Right ventricle myocardium inferior (tissue), 1 donor: ENCODE measurements around the gene CORO7. TPM values are rescaled to one million over a fixed set of nuclear protein-coding genes. Genes with fewer than 3 reads are reported as not detected.
A peak's percentile ranks its signal among the peaks of the same experiment; 100 is the strongest.
"Not testable (repeated sequence)": the region's sequence is repeated elsewhere in the genome, so short reads cannot be mapped to it uniquely, and the experiment has no call there.

Experiments used
- ATAC-seq: fragments of 200-7000 bp; cut with Tn5 transposase; one replicate; pipeline ENCODE4 v1.9.1; 2020; ENCODE audit warnings: mild to moderate bottlenecking, moderate library complexity
- DNase-seq: peaks from one replicate; pipeline ENCODE4 v3.0.0; 2021; ENCODE audit errors: missing footprints
- intact Hi-C: fragments of 100-400 bp; cut with DNase I; formaldehyde crosslinking; loops from one replicate; pipeline ENCODE4 v1.11.0; 2022
- total RNA-seq: library from RNA; stranded (reverse); fragmentation: NEBNext Ultra II Directional; extraction: Animal tissue kit (Norgen Biotek cat#: 25700); gene quantifications from one replicate; pipeline ENCODE4 v1.2.1, GENCODE V29; 2021
- donor health status: DM: no; HTN: yes; CAD: no; lungs with severe emphysema.

CORO7 gene
- total RNA-seq, 1 donor from 2014 or later, result 11.6 TPM

DNA sequence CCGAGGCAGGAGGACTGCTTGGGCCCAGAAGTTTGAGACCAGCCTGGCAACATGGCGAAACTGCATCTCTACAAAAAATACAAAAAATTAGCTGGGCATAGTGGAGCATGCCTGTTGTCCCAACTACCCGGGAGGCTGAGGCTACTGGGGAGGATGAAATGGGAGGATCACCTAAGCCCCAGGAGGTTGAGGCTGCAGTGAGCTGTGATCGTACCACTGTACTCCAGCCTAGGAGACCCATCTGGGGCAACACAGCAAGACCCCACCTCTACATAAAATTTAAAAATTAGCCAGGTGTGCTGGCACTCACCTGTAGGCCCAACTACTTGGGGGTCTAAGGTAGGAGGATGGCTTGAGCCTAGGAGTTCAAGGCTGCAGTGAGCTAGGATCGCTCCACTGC is 67.1 kb downstream of the CORO7 start:
- ATAC-seq, result no peak
- DNase-seq, result no peak
- intact Hi-C loops, result no loop called here

DNA sequence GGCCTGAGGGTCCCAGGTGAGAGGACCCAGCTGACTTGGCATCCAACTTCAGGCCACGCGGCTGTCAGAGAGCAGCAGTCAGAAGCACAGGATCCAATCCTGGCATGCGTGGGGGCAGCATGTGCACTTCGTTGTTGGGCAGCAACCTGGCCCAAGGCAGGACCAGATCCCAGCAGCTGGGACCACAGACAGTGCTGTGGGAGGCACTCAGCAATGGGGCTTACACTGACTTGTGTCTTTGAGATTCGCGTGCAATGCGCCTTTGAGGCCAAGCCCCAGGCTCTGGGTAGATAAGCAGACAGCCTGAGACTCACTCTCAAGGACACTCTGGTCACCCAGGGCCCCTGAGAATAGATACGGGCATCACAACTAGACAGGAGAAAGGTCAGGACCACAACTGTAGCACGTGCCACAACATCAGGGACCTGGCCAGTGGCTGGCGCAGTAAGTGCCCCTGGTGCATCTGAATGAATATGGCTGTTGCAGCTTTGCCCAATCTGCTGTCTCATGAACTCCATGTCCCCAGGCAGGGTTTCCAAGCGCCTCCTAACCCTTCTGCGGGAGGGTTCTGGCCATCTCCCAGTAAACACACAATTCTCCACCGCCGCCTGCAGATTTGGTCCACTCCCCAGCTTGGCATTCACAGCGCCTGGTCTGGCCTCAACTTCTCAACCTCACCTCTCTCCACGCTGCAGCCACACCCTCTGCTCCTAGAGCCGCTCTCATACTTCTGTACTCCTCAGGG is 68.5 kb downstream of the CORO7 start:
- intact Hi-C loops, result no loop called here
- DNase-seq (no peak), ATAC-seq (no peak)

DNA sequence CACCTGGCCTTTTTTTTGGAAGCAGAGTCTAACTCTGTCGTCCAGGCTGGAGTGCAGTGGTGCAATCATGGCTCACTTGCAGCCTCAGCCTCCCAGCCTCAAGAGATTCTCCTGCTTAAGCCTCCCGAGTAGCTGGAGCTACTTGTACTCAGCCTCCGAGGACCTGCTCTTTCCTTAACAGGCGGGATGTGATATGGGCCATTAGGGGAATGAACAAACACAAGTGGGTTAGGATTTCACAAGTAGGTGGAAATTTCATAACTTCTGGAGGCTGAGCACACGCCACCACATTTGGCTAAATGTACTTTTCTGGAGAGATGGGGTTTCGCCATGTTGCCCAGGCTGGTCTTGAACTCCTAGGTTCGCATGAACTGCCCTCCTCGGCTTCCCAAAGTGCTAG is 69.4 kb downstream of the CORO7 start:
- intact Hi-C loops, result no loop called here
- ATAC-seq (no peak), DNase-seq (peak; percentile 47)

DNA sequence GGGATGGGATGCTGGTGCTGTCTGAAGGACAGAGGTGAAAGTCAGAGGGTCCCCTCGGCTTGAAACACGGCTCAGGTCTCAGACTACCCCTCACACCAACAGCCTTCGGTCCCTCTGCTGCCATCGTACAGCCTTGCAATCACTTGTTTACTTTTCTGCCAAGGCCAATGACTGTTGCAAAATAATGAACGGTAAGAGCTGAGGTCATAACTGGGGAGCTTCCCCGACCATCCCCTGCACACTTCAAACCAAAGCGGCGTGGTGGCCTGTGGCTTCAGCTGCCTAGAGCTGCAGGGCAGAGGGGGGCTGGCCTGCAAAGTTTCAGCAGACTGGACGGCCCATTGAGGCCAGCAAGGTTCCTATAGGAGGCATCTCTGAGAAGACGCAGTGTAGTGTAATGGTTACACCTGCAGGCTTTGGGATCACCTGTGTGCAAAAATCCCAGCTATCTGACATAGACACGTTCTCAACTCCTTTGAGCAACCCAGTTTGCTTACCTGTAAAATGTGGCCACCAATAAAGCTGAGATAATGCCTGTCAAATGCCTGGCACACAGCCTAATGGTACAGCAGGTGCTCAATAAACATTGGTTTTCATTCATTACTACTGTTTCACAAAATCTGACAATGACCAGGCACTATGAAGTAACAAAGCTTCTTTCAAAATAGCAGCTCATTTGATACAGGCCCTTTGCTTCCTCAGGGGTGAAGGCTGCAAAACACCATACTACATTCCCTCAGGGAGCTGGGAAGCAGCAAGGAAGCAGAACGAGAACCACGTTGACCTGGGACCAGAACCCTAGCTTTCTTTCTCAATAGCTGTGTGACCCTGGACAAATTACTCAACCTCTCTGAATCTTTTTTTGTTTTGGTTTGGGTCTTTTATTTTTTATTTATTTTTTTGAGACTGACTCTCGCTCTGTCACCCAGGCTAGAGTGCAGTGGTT is 70.3 kb downstream of the CORO7 start:
- peak; percentile 21 for ATAC-seq
- intact Hi-C loops, result no loop called here

DNA sequence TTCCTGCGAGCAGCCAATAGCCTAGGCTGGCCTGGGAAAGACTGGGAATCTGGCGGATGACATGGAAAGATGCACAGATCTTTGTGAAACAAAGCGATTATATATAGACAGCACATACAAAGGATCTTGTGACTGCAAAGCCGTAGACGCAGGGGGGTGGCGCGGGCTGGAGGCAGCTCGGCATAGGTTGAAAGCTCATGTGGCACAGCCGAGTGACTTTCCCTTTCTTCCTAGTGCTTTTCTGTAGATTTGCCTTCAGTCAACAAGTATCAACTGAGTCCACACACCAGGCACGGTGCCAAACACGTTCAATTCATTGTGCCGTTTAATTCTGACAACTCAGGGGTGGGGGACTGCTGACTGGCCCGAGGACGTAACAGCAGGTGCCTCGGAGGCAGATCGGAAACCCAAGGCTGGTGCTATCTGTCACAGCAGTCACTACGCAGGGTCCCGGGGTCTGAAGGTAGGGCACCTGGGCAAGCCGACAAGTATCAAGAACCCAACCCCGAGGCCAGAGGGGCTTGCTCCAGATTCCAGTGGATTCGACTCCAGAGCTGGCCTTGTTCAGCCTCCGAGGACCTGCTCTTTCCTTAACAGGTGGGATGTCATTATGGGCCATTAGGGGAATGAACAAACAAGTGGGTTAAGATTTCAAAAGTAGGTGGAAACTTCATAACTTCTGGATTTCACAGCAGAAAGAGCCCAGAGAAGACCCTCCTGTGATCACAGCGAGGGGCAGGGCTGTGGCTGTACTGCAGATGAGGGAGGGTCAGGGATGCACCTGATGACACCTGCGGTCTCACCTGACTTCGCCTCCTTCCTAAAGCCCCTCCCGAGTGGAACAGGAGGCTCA is 71.2 kb downstream of the CORO7 start:
- intact Hi-C loops, result no loop called here
- ATAC-seq, result no peak
- peak; percentile 62 for DNase-seq

More for the DNA sequence above, 70.3 kb downstream of the CORO7 start:
- peak; percentile 62 for DNase-seq

DNA sequence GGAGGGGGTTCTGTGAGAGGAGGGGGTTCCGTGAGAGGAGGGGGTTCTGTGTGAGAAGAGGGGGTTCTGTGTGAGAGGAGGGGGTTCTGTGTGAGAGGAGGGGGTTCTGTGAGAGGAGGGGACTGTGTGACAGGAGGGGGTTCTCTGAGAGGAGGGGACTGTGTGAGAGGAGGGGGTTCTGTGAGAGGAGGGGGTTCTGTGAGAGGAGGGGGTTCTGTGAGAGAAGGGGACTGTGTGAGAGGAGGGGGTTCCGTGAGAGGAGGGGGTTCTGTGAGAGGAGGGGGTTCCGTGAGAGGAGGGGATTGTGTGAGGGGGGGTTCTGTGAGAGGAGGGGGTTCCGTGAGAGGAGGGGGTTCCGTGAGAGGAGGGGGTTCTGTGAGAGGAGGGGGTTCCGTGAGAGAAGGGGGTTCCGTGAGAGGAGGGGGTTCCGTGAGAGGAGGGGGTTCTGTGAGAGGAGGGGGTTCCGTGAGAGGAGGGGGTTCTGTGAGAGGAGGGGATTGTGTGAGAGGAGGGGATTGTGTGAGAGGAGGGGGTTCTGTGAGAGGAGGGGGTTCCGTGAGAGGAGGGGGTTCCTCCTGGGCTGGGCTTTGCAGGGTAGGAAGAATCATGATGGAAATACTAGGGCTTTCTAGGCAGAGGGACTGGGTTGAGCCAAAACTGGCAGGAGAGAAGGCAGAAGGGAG is 72.0 kb downstream of the CORO7 start:
- DNase-seq, intact Hi-C loops, ATAC-seq: not testable (repeated sequence)

DNA sequence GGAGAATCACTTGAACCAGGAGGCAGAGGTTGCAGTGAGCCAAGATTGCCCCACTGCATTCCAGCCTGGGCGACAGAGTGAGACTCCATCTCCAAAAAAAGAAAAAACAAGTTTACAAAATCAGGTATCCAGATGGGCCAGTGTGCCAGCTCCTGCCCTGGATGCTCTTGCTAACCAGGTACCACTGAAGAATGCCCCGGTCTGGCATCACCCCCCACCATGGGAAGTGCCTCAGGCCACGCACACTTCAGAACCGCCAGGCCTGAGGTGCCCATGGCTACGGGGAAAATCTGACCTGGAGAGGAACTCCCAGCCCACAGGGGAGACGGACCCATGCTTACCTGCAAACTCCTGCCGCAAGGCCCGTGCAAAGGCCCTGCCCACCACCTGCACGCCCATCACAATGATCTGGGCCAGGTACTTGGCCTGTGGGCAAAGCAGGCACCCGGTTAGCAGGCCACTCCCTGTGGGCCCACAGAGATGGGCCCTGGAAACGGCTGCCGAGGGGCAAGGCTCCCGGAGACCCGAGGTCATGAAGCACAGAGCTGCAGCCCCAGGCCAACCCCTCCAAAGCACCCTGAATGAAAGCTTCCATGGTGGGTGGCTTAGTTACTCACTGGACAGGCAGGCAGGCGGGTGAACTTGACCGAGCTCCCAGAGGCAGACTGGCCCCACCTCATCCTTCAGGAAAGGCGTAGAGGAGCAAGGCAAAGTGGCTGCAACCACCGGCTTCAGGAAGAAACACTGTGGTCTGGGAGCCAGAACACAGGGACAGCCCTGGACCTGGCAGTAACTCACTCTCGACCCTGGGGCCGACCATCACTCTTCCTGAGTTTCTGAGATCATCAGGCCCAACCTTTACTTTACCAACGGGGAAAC is 73.3 kb downstream of the CORO7 start:
- intact Hi-C loops, result no loop called here
- DNase-seq (peak; percentile 51), ATAC-seq (no peak)

DNA sequence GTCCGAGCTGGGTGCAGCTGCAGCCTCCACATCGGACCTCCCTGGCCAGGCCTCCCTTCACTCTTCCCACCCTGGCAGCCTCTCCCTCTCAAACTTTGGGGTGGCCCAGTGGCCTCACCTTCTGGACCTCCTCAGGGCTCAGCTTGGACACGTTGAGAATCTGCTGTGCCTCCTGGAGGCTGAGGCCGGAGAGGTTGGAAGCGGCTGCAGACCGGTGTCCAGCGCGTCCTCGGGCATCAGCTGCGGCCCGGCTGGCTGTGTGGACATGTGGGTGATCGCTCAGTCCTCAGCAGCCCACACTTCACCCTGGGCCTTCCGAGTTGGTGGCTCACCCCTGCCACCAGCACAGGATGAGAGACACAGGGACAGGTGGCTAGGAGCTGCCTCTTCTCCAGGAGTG is 75.1 kb downstream of the CORO7 start:
- DNase-seq, result no peak
- intact Hi-C loops, result no loop called here
- ATAC-seq, result no peak

DNA sequence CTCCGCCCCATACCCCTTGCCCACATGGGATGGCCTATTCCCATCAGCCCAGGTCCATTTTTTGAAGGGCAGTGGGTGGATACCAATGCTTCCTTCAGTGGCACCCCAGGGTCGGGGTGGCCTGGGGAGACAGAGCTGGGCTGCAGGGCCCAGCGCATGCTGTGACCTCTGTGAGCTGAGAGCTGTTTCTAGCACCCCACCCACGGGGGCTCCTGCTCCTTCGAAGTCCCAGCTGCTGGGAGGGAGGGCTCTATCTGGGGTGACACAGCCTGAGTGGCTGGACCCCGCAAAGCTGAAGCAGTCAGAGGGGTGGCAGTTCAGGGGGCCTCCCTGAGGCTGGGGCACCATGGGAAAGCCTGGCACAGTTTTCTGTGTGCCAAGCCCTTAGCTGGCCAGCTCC is 76.0 kb downstream of the CORO7 start:
- intact Hi-C loops, result no loop called here
- ATAC-seq (no peak), DNase-seq (peak; percentile 46)

DNA sequence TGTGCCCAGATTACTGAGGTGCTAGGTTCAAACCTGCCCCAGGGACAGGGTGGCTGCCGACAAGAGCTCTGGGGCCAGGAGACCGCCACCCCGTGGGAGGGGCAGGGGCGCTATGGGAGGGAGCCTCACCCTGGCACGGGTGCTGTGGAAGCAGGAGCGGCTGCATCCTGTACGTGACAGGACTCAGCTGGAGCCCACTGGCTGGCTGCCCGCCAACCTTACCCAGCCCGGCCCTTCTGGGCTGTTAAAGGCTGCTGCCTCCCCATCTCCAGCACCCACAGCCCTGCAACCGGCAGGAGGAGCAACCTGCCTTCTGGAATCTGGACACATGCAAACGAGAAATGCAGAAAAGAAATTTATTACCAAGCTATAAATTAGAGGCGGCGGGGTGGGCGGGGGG is 76.5 kb downstream of the CORO7 start:
- ATAC-seq (peak; percentile 8), DNase-seq (peak; percentile 69)
- intact Hi-C loops, result loop anchor here (10.0 kb wide), 1 partner anchor 355 kb away; no protein-coding TSS in a partner anchor

DNA sequence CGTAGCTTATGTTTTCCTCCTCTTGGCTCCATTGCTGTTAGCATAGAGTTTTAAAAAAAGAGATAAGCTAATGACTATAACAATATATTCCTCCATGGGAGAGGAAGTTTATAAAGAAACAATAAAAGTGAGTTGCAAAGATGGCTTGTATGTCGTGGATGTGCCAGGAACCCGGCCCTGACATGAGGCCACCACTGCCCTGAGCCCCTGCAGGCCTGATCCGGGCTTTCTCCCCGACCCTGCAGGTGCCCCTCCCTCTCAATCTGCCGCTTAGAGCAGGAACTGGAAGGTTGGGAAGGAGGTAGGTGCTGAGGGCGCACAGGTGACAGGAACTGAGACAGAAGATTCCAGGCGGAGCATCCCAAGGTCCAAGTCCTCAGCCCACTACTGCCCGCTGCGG is 76.9 kb downstream of the CORO7 start:
- intact Hi-C loops, result loop anchor here (10.0 kb wide), 1 partner anchor 355 kb away; no protein-coding TSS in a partner anchor
- peak; percentile 55 for DNase-seq
- ATAC-seq, result no peak

DNA sequence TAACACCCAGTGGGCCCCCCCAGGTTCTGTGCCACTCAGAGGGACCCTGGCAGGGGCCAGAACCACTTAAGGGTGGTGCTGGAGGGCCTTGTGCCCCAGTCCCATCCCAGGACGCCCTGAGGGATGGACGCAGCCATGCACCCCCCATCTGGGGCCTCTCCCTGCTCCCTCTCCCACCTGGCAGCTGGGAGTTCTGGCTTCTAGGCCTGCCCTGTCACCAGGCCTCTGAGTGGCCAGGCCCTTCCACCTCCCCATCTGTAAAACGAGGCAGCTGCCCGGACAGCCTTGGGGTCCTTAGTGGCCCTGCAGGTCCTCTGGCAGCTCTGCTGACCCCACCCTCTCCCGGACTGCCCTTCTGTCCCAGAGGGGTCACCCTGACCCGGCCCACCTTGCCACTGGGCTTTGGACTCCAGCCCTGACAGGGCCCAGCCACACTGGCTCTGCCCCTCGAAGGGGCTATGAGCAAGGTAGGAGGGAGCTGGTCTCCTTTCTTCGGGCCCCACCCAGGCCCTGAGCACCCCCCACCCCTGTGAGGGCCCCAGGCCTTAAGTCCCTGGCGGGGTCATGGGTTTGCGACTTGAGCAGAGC is 77.6 kb downstream of the CORO7 start:
- ATAC-seq (no peak), DNase-seq (no peak)
- intact Hi-C loops, result loop anchor here (10.0 kb wide), 1 partner anchor 354 kb away; no protein-coding TSS in a partner anchor

DNA sequence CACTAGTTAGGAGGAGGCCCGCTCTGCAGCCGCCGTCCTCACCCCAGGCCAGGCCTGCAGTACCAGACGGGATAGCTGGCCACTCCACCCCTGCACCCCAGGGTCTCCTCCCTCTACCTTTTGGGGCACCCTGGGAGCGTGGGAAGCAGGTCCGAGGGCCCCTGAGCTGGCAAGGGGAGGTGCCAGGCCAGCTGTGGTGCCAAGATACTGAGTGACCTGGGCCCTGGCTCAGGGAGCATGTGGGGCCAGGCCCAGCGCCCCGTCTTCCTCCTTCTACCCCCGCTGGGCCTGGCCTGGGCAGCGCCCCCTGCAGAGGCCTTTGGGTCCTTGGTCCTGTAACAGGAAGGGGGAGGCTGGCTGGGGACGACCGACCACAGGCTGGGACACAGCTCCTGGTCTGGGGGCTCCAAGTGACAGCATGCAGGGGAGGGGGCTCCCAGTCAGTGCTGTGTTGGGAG is 78.2 kb downstream of the CORO7 start:
- peak; percentile 12 for ATAC-seq
- peak; percentile 64 for DNase-seq
- intact Hi-C loops, result loop anchor here (10.0 kb wide), 1 partner anchor 353 kb away; no protein-coding TSS in a partner anchor

DNA sequence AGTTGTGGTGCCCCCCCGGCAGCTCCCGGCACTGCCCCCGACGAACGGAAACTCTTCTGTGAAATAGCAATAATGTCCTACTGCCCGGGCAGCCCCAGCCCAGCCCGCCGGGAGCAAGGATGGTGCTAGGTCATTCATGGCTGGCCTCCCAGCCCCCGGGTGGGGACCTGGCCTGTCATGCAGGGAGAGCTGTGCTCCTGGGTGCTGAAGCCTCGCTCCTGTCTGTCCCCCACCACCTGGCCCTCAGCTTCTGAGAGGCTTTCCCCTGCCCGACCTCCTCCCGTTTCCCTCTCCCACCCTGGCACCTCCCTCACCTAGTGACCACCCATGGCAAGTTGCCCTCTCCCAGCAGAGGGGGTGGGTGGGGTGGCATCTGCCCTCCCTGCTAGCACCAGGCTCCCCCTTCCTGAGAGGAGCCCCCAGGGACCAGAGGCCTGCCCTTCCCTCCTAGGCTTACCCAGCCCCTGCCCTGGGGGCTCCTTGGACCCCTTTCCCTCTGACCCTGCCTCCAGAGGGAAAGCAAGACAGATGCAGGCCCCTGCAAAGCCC is 78.8 kb downstream of the CORO7 start:
- intact Hi-C loops, result loop anchor here (10.0 kb wide), 1 partner anchor 353 kb away; no protein-coding TSS in a partner anchor
- DNase-seq (no peak), ATAC-seq (no peak)

DNA sequence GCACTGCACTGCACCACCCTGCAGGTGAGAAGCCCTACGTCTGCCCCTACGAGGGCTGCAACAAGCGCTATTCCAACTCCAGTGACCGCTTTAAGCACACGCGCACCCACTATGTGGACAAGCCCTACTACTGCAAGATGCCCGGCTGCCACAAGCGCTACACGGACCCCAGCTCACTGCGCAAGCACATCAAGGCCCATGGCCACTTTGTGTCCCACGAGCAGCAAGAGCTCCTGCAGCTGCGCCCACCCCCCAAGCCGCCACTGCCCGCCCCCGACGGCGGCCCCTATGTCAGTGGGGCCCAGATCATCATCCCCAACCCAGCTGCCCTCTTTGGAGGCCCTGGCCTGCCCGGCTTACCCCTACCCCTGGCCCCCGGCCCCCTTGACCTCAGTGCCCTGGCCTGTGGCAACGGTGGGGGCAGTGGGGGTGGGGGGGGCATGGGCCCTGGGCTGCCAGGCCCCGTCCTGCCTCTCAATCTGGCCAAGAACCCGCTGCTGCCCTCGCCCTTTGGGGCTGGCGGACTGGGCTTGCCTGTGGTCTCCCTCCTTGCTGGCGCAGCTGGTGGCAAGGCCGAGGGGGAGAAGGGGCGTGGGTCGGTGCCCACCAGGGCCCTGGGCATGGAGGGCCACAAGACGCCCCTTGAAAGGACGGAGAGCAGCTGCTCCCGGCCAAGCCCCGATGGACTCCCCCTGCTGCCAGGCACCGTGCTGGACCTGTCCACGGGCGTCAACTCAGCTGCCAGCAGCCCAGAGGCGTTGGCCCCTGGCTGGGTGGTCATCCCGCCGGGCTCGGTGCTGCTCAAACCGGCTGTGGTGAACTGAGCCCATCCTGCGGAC is 79.5 kb downstream of the CORO7 start:
- ATAC-seq, result no peak
- peak; percentile 50 for DNase-seq
- intact Hi-C loops, result loop anchor here (10.0 kb wide), 1 partner anchor 352 kb away; no protein-coding TSS in a partner anchor
